HG02798 (cell line): ENCODE data around the gene IZUMO1.
"Not testable (repeated sequence)": the region's sequence is repeated elsewhere in the genome, so short reads cannot be mapped to it uniquely, and the experiment has no call there.

ENCODE experiments used
- ATAC-seq: cut with Tn5 transposase; IDR thresholded peaks from one replicate; pipeline ENCODE4 v1.9.1; 2021; ENCODE audit warnings: mild to moderate bottlenecking; ENCODE audit not compliant: unreplicated experiment, poor library complexity

The IZUMO1 gene

DNA sequence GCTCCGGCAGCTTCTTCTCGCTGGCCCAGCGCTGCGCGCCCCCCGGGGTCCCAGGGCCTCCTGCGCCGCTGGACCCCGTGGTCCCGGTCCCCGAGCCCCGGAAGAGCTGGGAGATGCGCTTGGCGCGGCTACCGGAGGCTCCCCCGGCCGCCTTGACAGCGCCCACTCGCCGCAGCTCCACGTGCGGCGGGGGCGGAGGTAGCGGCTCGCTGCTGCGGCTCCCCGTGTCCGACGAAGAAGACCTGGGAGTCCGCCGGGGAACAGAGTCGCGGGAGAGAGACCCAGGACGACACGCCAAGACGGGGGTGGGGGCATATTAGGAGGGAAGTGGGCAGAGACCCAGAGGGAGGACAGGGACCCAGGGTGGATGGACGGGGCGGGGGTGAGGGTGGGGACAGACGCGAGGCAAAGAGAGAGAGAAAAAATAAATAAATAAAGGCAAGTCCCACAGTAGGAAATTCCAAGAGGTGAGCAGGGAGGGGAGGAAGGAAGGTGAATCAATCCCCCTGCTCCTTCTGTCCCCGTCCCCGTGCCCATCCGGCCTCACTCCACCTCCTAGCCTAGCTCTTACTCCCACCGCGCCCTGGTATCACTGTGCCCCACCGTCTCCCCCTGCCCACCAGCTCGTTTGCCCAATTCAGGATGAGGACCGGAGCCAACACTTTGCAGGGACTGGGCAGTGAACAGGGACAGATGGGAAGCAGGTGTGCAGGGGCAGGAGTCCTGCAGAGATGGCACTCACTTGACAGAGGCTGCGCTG lies 7.1 kb downstream of the IZUMO1 start:
- ATAC-seq = peak; percentile 5

GRCh38 chr19:48738557-48739403 lies 7.9 kb downstream of the IZUMO1 start:
- peak; percentile 92 for ATAC-seq

DNA sequence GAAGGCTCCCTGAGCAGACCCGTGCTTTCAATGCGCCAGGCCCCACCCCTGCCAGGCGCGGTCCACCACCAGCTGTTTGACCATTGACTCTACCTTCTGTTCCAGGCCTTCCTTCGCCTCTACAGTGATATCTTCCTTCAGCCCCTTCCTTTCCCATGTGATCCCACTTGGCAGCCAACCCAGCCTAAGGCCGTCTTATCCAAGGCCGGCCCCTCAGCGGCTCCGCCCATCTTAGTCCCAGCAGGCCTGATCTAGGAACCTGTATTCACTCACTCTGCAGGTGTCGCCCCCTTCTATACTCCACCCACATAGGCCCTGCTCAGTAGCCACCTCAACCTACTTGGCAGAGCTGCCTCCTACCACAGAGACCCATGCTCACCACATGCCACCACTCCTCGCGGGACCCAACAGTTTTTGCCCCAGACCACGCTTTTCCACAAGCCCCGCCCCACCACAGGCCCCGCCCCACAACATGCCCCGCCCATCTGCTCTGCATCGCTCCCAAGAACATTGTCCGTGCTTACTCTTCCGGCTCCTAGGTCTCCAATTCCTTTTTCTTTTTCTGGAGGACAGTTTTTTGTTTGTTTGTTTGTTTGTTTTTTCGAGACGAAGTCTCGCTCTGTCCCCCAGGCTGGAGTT lies 9.2 kb downstream of the IZUMO1 start:
- no peak for ATAC-seq

GRCh38 chr19:48735031-48735615 lies 11.6 kb downstream of the IZUMO1 start:
- ATAC-seq = no peak

- no peak for ATAC-seq
Observed at GRCh38 chr19:48734625-48735024, 12.1 kb downstream of the IZUMO1 start.

GRCh38 chr19:48731452-48731851 lies 15.3 kb downstream of the IZUMO1 start:
- no peak for ATAC-seq

GRCh38 chr19:48728911-48729664 lies 17.6 kb downstream of the IZUMO1 start:
- no peak for ATAC-seq

- ATAC-seq = no peak
Observed at GRCh38 chr19:48726556-48726955, 20.2 kb downstream of the IZUMO1 start.

DNA sequence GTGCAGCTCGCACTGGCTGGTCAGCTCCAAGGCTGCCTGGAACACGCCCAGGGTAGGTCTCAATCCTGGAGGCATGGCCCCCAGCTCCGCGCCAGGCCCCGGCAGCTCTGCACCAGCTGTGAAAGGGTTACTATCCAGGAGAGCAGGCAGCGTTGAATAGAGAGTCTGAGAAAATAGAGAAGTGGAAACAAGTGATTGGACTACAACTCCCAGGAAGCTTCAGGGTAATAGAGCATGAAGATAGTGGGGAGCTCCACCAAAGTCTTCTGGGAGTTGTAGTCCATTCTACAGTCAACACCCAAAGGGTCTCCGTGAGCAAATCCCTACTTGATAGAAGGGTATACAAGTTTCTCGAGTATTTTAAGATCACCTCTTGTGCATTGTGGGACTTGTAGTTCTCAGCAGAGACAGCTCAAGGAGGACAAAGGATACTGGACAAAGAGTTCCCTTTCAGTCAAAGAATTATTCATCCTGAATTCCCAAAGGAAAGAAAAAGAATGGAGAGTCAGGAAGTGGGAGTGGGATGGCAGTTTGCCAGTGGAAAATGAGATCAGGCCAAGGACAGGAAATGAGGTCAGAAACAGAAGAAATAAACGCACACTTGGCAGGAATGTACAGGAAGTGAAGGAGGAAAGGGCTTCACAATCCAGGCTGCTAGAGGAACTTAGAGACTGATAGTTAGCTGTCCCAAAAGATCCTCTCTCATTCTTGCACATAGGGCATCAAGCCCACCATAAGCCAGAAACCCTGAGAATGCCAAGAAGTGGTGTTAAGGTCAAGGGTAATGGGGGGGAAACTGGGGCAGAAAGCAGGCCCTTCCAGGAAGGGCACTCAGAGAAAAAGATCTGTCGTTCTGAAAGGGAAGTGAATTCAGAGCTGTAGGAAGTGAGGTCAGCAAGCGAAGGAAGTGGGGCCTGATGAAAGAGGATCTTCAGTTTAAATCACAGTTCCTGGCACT lies 21.6 kb downstream of the IZUMO1 start:
- ATAC-seq = no peak

DNA sequence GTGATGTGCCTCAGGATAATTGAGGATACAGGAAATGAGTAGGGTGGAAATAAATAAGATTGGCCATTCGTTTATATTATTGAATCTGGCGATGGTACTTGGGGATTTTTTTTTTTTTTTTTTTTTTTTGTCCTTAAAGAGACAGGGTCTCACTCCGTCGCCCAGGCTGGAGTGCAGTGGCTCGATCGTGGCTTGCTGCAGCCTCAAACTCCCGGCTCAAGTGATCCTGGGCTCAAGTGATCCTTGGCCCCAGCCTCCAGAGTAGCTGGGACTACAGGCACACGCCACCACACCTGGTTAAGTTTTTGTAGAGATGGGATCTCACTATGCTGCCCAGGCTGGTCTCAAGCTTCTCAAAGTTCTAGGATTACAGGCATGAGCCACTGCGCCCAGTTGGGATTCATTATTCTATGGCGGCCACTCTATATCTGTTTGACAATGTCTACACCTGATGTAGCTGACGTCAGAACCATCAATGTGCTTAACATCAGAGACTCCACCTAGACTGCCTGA lies 24.5 kb downstream of the IZUMO1 start:
- ATAC-seq = no peak

DNA sequence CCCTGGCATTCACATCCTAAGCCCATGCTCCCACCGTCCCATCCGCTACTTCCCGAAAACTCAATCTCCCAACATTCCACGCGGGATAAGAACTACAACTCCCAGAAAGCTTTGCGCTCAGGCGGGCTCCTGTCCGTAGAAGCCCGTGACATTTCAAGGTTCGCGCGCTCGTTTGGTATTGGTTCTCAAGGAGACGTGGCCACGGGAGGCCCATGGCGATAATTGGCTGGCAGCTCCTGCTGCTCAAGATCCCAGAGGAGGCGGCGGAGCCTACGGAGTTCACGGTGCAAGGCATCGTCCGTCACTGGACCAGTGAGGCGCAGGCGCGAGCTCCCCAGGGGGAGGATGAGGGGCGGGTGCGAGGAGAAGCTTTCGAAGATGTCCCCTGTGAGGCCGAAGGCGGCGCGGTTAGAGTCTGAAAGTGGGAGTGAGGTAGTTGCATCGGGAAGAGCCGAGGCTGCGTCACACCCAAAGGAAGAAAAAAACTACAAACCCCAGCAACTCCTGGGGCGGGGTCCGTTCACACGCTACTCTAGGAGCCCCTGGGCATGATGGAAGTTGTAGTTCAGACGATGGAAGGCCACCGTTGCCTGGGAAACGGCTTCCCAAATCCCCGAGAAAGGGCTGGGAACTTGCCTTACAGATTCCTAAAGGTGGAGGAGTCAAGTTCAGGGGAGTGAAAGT lies 26.0 kb downstream of the IZUMO1 start:
- peak; percentile 90 for ATAC-seq

- ATAC-seq = no peak
Observed at GRCh38 chr19:48720251-48720612, 26.5 kb downstream of the IZUMO1 start.

DNA sequence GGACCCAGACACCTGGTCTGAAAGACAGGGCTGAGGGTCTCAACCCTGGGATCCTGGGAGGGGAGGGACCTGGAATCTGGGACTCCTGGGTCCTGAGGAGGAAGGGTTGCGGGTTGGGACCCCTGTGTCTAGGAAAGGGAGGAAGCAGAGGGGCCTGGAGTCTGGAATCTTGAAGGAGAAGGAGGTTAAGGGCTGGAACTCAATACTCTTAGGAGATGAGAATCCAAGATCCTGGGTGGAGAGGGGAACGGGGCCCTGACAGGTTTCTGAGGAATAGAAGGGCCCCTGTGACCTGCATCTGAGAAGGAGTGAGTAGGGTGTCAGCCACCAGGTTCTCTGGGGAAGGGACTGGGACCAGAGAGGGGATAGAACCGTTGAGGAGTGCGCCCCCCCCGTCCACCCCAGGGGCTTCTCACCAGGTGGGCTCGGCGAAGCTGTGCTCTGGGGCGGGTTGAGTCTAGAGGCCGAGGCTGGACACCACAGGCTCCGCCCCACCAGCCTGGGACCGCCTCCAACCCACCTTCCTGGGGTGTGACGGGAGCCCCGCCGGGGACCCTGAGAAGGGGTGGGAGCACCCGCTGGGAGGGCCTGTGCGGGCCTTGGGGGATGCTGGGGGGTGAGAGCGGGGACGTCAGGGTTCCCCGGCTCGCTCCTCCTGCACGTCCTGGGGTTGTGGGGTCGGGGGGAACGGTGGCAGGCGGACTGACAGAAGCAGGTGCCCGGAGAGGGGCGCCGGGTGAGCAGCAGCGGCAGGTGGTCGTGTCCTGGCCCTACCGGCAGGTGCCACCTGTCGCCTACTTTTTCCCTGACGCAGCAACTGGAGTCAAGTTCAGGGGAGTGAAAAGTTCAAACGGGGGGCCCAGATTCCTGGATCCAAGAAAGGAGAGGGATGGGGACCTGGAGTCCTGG lies 27.2 kb downstream of the IZUMO1 start, which contains the start of gene MAMSTR:
Gene MAMSTR, minus strand, starts transcription at position 463 of the 909 bp plus-strand sequence. CDS start 694 bp downstream, outside the sequence.
- ATAC-seq = no peak

DNA sequence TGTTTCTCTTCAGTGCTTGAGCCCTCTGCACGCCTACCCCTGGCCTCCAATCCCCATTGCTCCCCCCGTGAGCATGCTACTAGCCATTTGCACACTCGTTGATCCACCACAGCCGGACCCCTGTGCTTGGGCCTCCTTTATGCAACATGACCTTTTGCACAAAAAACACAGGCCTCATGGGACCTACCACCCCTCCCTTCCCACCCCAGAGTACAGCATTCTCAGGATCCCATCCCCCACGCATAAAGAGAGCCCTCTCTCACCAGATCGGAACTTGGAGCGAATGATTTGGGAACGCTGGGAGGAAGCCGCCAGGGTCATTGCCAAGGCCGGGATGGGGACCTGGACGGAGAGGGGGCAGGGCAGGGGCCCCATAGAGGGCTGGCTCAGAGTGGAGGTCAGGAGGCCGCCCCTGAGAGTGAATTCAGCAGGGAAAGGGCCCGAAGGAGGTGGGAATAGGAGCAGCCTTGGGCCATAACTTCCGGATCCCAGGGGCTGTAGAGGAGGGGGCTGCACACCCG lies 27.9 kb downstream of the IZUMO1 start:
- ATAC-seq = no peak

DNA sequence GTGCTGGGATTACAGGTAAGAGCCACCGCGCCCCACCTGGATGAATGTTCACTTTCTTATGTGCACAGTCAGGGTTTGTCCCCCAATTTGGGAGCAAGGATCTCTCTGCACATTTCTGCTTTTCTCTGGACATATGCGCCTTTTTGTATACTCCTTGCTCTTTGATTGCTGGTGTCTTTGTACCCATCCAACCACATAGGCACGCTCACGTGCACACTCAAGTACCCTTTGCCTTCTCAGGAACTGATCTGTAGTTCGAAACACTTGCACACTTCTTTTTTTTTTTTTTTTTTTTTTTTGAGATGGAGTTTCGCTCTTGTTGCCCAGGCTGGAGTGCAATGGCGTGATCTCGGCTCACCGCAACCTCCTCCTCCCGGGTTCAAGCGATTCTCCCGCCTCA lies 28.6 kb downstream of the IZUMO1 start:
- not testable (repeated sequence) for ATAC-seq

DNA sequence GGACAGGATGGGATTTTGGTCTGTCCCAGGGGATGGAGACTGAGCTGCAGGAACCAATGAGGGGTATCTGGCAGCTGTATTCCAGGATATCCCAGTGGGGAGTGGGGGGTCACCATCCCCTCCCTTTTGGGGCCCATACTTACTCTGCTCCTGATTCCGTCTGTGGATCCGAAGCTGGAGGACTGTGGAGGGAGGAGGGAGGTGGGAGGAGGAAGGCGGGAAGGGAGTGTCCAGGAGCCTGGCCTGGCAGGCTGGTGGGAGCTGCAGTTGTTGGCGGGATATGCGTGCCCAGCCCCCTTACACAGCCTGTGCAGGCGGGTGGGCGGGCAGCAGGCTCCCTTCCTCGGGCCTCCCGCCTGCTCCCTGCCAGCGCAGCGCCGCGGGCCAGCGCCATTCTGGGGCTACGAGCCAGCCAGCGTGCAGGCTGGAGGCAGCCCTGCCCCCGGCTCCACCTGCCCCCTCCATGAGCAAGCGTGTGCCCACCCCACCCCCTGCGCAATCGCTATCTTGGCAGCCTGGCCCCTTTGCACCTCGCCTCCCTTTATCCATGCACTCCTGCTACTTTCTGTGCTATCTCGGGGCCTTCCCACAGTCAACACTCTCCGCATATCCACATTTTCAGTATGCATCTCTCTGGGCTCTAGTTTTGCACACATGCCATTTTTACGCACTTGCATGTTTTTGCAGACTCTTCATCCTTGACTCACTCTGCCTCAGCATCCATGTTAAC lies 30.0 kb downstream of the IZUMO1 start:
- no peak for ATAC-seq
